ENCODE data around the gene ARL15. TPM values are rescaled to one million over a fixed set of nuclear protein-coding genes. Genes with fewer than 3 reads are reported as not detected.

Gene ARL15
- total RNA-seq, 4 donors from 2014 or later, result 36.2 to 338 (median 69.0) TPM

DNA sequence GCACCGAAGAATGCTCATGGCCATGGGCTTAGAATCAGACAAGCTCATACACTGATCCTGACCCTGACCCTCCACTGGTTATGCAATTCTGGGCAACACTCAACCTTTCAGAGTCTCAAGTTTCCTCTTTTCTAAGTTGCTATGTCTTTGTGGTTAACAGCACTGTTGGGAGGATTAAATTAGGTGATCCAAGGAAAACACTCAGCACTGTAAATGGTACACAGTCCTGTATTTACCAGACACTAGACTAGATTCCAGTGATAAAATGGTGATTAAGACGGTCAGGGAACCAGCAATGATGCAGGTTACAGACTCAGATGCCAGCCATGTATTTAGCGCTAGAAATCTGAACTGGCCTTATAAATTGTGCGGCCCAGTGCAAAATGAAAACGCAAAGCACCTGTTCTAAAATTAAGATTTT, 8.1 kb downstream of the ARL15 start:
- no peaks in the 10 kb centered on the region for H3K9me3 ChIP-seq
- H3K27me3 ChIP-seq, result no peaks in the 10 kb centered on the region
- intact Hi-C loops (cut with DNase I; ENCODE audit: low total_unique reads), result no loop called here
- no peak overlapping the region for H3K4me3 ChIP-seq
- TF ChIP-seq POLR2A (IDR thresholded peaks at IDR 0.05), result no peak
- TF ChIP-seq, protein P1, sequence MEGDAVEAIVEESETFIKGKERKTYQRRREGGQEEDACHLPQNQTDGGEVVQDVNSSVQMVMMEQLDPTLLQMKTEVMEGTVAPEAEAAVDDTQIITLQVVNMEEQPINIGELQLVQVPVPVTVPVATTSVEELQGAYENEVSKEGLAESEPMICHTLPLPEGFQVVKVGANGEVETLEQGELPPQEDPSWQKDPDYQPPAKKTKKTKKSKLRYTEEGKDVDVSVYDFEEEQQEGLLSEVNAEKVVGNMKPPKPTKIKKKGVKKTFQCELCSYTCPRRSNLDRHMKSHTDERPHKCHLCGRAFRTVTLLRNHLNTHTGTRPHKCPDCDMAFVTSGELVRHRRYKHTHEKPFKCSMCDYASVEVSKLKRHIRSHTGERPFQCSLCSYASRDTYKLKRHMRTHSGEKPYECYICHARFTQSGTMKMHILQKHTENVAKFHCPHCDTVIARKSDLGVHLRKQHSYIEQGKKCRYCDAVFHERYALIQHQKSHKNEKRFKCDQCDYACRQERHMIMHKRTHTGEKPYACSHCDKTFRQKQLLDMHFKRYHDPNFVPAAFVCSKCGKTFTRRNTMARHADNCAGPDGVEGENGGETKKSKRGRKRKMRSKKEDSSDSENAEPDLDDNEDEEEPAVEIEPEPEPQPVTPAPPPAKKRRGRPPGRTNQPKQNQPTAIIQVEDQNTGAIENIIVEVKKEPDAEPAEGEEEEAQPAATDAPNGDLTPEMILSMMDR (IDR thresholded peaks at IDR 0.05), result no peak
- no peaks in the 10 kb centered on the region for H3K36me3 ChIP-seq
- H3K4me1 ChIP-seq, result no peaks in the 10 kb centered on the region
- no peak for DNase-seq
- H3K27ac ChIP-seq, result no peak overlapping the region

DNA sequence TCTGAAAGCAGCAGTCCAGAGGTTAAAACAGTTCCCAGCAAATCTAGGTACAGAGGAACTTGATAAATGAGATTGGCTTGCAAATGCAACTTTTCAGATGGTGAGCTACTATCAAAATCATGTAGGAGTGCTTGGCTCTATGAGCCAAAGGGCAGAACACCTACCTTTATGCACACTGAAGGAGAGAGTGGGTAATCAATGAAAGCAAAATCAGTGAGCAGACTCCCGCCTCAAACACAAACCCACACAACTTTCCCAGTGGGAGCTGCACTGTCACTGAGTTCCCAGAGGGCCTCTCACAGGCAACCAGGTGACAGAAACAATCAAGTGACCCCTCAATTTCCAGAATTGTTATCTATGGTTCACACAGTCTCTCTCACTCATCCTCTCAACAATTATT, 8.5 kb downstream of the ARL15 start:
- no peaks in the 10 kb centered on the region for H3K36me3 ChIP-seq
- no peaks in the 10 kb centered on the region for H3K9me3 ChIP-seq
- DNase-seq, result no peak
- no peaks in the 10 kb centered on the region for H3K4me1 ChIP-seq
- H3K27me3 ChIP-seq, result no peaks in the 10 kb centered on the region
- intact Hi-C loops (cut with DNase I; ENCODE audit: low total_unique reads), result no loop called here
- no peak overlapping the region for H3K27ac ChIP-seq
- no peak overlapping the region for H3K4me3 ChIP-seq
- TF ChIP-seq POLR2A (IDR thresholded peaks at IDR 0.05), result no peak
- TF ChIP-seq, protein P1 (IDR thresholded peaks at IDR 0.05), result no peak

DNA sequence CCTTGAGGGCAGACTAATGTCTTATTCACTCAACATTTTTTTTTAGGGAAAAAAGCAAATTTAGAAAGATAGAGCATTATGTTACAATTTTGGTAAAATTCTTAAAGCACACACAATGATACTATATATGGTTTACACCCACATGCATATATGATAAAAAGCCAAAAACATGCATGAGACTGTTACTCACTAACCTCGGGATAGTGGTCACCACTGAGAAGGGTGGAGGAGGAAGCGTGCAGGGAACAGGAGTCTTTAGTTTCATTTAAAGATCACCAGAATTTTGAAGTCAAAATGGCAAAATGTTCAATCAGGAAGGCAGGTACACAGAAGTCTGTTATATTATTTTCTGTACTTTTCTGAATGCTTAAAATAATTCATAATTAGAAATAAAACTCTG, 9.2 kb downstream of the ARL15 start:
- DNase-seq, result no peak
- intact Hi-C loops (cut with DNase I; ENCODE audit: low total_unique reads), result no loop called here
- H3K9me3 ChIP-seq, result no peaks in the 10 kb centered on the region
- H3K27ac ChIP-seq, result no peak overlapping the region
- no peak overlapping the region for H3K4me3 ChIP-seq
- TF ChIP-seq, protein P1 (IDR thresholded peaks at IDR 0.05), result no peak
- TF ChIP-seq POLR2A (IDR thresholded peaks at IDR 0.05), result no peak
- no peaks in the 10 kb centered on the region for H3K4me1 ChIP-seq
- no peaks in the 10 kb centered on the region for H3K27me3 ChIP-seq
- H3K36me3 ChIP-seq, result no peaks in the 10 kb centered on the region

DNA sequence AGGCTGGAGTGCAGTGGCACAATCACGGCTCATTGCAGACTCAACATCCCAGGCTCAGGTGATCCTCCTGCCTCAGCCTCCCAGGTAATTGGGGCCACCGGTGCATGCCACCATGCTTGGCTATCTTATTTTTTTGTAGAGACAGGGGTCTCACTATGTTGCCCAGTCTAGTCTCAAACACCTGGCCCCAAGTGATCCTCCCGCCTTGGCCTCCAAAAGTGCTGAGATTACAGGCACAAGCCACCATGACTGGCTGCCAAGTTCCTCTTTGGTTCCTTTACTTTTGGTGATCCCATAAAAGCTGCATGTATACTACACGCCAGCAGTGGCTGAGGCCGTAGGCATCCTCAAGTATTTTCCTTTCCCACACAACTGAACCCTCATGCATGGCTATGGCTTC, 11.4 kb downstream of the ARL15 start:
- H3K4me3 ChIP-seq, result no peak overlapping the region
- no peaks in the 10 kb centered on the region for H3K9me3 ChIP-seq
- TF ChIP-seq POLR2A (IDR thresholded peaks at IDR 0.05), result no peak
- TF ChIP-seq, protein P1 (IDR thresholded peaks at IDR 0.05), result no peak
- intact Hi-C loops (cut with DNase I; ENCODE audit: low total_unique reads), result no loop called here
- H3K36me3 ChIP-seq, result no peaks in the 10 kb centered on the region
- no peak overlapping the region for H3K27ac ChIP-seq
- H3K4me1 ChIP-seq, result no peaks in the 10 kb centered on the region
- DNase-seq, result no peak
- H3K27me3 ChIP-seq, result no peaks in the 10 kb centered on the region

DNA sequence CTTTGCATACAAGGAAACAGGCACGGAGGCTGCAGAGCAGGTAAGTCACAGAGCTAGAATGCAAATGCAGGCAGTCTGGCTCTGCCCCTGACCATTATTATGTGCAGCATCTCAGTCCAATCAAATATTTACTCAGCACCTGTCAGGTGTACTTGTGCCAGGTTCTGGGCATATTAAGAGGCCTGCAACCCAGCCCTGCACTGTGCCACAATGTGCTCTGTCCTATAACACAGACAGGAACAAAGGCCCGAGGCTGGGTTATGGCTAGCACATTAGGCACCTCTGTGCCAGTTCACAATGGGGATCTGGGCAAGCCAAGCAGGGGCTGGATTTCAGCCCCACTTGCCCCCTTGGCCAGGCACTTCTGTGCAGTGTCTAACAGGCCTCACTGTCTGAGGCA, 14.0 kb downstream of the ARL15 start:
- no peak for DNase-seq
- Histone ChIP-seq H3K36me3 (no peaks in the 10 kb centered on the region), H3K9me3 (no peaks in the 10 kb centered on the region), H3K4me1 (no peaks in the 10 kb centered on the region), H3K27me3 (no peaks in the 10 kb centered on the region), H3K27ac (no peak overlapping the region), H3K4me3 (no peak overlapping the region)
- TF ChIP-seq, protein P1 (IDR thresholded peaks at IDR 0.05), result no peak
- TF ChIP-seq POLR2A (IDR thresholded peaks at IDR 0.05), result no peak
- intact Hi-C loops (cut with DNase I; ENCODE audit: low total_unique reads), result no loop called here
